HG02610 (cell line): ENCODE measurements around the gene ATG16L1.

Experiments
- ATAC-seq: cut with Tn5 transposase; IDR thresholded peaks from one replicate; pipeline ENCODE4 v1.9.1; 2021; ENCODE audit warnings: mild to moderate bottlenecking, moderate library complexity; ENCODE audit not compliant: unreplicated experiment

The ATG16L1 gene

DNA sequence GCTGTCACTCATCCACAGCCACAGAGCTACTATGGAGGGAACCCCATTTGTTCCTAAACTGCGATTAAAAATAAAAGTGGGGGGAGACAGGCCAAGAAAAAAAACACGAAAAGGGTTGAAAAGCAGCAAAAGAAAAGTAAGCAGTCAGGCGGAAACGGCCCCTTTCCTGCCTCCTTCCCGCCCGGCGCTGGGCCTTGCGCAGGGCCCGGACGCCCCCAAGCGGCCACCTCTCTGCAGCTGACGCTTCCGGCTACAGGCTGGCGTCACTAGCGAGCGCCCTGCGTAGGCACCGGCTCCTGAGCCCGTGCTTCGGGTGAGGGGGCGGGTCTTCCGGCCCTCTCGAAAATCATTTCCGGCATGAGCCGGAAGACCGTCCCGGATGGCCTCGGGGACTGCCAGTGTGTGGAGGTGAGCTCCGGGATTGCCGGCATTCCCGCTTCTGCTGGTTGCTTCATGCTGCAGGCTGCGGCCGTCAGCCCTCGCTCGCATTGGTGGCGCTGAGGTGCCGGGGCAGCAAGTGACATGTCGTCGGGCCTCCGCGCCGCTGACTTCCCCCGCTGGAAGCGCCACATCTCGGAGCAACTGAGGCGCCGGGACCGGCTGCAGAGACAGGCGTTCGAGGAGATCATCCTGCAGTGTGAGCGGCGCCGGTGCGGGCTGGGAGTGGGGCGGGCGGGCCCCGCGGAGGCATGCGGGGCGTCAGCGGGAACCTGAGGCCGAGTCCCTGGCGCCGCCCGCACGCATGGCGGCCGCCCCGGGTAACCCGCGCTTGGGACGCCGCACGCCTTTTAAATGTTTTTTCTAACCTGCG is at the start of gene ATG16L1:
ATG16L1 (plus strand) TSS at position 368 of the 811 bp plus-strand sequence; CDS start at position 523, 155 bp downstream.
- peak; percentile 92 for ATAC-seq

GRCh38 chr2:233202531-233202944 is 48.9 kb upstream of the ATG16L1 start:
- ATAC-seq, result peak; percentile 63

- ATAC-seq, result no peak
Observed at GRCh38 chr2:233203060-233203459, 48.4 kb upstream of the ATG16L1 start.

- ATAC-seq, result no peak
Observed at GRCh38 chr2:233204286-233204936, 47.1 kb upstream of the ATG16L1 start.

- no peak for ATAC-seq
Observed at GRCh38 chr2:233208382-233209116, 42.9 kb upstream of the ATG16L1 start.

GRCh38 chr2:233209117-233209532 is 42.3 kb upstream of the ATG16L1 start:
- no peak for ATAC-seq

DNA sequence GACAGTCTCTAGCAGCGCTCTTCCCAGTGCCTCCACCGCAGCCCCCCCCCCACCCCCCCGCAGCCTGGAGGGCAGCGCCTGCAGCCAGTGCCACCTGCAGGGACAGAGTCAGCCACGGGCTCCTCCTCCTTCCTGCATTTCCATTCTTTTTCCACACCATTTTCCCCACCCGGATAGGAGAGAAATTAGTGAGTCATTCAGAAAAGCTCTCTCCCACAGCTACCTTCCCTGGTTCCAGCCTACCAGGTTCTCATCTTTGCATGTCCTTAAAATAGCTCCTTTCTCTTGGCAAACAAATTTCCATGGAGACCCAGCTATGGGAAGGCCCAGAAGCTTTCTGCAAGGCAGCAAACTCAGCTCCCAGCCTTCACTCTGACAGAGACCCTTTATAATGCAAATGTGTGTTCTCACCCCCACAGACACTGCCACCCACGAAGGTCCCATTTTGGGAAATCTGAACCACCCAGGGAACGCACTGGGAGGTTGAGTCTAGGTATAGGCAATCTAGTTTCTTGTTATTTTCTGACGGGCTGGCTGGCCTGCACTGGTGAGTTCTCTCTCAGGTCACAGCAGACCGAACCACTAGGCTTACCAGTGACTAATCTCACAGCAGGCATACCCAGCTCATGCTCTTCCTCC is 41.8 kb upstream of the ATG16L1 start:
- ATAC-seq, result no peak

GRCh38 chr2:233210281-233210680 is 41.2 kb upstream of the ATG16L1 start:
- ATAC-seq, result no peak

DNA sequence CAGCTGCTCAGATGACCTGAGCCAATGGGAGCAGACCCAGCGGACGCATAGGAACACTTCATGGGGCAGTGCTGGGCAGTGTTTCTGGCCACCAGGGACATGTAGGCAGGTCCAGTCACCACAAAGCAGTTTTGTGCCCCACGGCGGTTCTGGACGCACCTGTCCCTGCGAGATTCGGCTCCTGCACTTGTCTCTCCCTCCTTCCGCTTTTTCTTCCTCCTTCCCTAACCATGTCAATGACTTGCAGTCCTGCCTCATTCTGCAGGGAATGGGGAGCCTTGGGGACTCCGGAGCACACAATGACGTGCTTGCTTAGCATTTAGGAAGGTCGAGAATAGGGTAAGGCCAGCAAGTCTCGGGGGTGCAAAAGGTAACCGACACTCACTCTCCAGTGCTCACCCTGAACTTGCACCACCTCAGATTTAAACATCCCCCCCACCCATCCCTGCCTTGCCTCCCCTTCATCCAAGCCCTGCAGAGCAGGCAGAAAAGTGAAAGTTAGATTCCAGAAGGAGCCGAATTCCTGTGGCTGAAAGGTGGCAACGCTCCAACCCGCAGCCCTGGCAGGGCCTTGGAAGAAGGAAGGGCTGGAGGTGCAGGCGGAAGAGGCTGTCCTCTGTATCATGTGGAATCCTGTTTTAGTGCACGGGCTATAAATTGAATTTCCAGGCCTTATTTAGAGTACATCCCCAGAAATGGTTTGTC is 40.5 kb upstream of the ATG16L1 start:
- ATAC-seq, result no peak

DNA sequence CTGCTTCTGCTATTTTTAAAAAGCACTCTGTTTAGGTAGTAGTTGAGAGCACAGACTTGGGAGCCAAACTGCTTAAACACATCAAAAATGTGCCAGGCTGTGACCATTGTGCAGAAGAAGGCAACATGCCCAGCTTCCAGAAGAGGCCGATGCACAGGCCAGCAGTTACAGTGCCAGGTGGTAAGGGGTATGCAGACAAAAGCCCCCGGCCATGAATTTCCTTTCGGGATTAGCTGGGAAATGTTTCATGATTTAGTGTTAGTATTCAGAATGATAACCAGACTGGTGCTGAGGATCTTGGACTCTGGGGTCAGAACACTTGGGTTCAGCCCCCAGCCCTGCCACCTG is 40.0 kb upstream of the ATG16L1 start:
- ATAC-seq, result no peak

DNA sequence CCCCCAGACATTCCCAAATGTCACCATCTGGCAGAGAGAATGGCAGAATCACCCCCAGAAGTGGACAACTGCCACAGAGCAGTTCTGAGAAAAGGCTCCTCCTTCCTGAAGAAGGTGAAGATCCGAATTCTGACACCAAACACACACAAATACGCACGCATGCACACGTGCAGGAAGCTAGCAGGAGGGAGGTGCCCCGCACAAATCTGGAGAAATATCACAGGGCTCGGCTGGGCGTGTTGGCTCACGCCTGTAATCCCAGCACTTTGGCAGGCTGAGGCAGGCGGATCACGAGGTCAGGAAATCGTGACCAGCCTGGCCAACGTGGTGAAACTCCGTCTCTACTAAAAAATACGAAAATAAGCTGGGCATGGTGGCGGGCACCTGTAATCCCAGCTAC is 38.5 kb upstream of the ATG16L1 start:
- no peak for ATAC-seq

- no peak for ATAC-seq
Observed at GRCh38 chr2:233213975-233214374, 37.5 kb upstream of the ATG16L1 start.

DNA sequence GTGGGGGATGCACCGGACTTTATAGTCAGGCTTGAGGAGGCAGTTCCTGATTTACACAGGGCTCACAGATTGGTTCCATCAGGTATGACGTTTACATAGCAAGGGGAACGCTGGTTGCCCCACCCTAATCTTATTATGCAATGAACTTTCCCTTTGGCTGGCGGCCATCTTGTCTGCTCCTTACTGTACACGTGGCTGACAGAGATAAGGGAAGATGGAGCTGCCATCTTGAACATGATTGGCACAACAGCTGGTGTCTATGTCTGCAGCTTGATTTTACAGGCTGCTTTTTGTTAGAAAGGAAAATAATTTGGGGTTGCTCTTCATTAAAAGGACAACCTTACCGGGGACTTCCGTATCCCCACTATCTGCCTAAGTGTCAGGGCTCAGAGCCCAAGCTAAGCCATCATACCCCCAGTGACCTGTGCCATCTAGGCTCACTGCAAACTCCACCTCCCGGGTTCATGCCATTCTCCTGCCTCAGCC is 33.5 kb upstream of the ATG16L1 start:
- ATAC-seq, result no peak

- ATAC-seq, result no peak
Observed at GRCh38 chr2:233218836-233219235, 32.6 kb upstream of the ATG16L1 start.

- no peak for ATAC-seq
Observed at GRCh38 chr2:233219848-233220247, 31.6 kb upstream of the ATG16L1 start.

- no peak for ATAC-seq
Observed at GRCh38 chr2:233221378-233222063, 30.0 kb upstream of the ATG16L1 start.

GRCh38 chr2:233223059-233223894 is 28.2 kb upstream of the ATG16L1 start:
- ATAC-seq, result no peak

DNA sequence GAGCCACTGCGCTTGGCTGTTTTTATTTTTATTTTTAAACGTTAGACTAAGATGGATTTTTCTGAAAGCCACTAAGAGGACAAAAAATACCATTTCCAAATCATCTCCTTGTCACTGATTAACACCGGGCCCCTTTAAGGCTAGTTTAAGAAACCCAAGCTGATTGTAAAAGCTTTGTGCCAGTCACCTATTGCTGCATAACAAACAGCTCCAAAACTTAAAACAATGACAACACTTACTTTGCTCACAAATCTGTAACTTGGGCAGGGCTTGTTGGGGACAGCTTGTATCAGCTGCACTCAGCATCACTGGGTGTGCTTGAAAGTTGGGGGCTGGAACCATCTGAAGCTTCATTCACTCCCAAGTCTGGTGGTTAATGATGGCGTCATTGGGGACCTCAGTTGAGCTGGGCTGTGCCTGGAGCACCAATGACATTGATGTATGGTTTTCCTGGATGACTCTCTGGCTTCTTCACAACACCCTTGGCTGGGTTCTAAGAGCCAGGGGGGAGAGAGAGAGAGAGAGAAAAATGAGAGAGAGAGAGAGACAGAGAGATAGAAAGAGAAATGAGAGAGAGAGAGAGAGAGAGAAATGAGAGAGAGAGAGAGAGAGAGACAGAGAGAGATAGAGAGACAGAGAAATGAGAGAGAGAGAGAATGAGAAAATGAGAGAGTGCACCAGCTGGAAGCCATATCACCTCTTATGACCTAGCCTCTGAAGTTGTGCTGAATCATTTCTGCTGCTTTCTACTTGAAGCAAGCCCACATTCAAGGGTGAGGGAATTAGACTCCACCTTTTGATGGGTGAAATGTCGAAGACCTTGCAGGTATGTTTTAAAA is 26.0 kb upstream of the ATG16L1 start:
- ATAC-seq, result no peak
